CD4-positive, CD25-positive, alpha-beta regulatory T cell (primary cell): ENCODE results near the gene GMDS. TPM values are rescaled to one million over a fixed set of nuclear protein-coding genes. Genes with fewer than 3 reads are reported as not detected.

Experiments
- ATAC-seq, 2 donors: fragments of 150-1000 bp; cut with Tn5 transposase; one replicate each; pipeline ENCODE4 v1.10.0; 2021; ENCODE audit warnings: low read depth in 2 of 2, moderate number of reproducible peaks in 2 of 2, moderate library complexity in 1 of 2
- DNase-seq, 3 donors: peaks; one replicate each; pipeline versions ENCODE4 v3.0.0 to v3.0.0-alpha.2; 2012 to 2022; ENCODE audit warnings: mixed read lengths in 1 of 3
- H3K27ac ChIP-seq: one replicate; pipeline ENCODE4 v1.7.0; 2013; ENCODE audit warnings: mild to moderate bottlenecking, low read length; ENCODE audit not compliant: insufficient read depth, poor library complexity, severe bottlenecking
- H3K27me3 ChIP-seq: one replicate; pipeline ENCODE4 v1.7.0; 2013; ENCODE audit warnings: low read length; ENCODE audit not compliant: control insufficient read depth, insufficient read depth
- H3K36me3 ChIP-seq: one replicate; pipeline ENCODE4 v1.7.0; 2013; ENCODE audit warnings: mild to moderate bottlenecking, low read length, moderate library complexity; ENCODE audit not compliant: control insufficient read depth, insufficient read depth
- H3K4me1 ChIP-seq: 2 replicates; pipeline ENCODE4 v1.7.0; 2013; ENCODE audit warnings: mild to moderate bottlenecking, low read length; ENCODE audit not compliant: insufficient read depth, control insufficient read depth, poor library complexity, severe bottlenecking
- H3K4me3 ChIP-seq: one replicate; pipeline ENCODE4 v1.7.0; 2013; ENCODE audit warnings: low read depth, mild to moderate bottlenecking, low read length, moderate library complexity
- H3K9me3 ChIP-seq, 2 experiments: 1 replicate in 1 of 2; 2 replicates in 1 of 2; pipeline ENCODE4 v1.7.0; 2013; ENCODE audit warnings: low read length in 2 of 2, mild to moderate bottlenecking in 1 of 2, moderate library complexity in 1 of 2; ENCODE audit not compliant: control insufficient read depth in 2 of 2
- H3K27ac Mint-ChIP-seq, 3 donors: one replicate each; pipeline ENCODE4 v1.8.0; 2020 to 2022; ENCODE audit warnings: mild to moderate bottlenecking in 3 of 3, mixed read lengths in 3 of 3, moderate library complexity in 2 of 3
- H3K27me3 Mint-ChIP-seq: one replicate; pipeline ENCODE4 v1.8.0; 2022; ENCODE audit warnings: mild to moderate bottlenecking, mixed read lengths
- H3K36me3 Mint-ChIP-seq: one replicate; pipeline ENCODE4 v1.8.0; 2020; ENCODE audit warnings: mixed read lengths
- H3K4me1 Mint-ChIP-seq, 4 donors: one replicate each; pipeline ENCODE4 v1.8.0; 2020 to 2022; ENCODE audit warnings: mixed read lengths in 4 of 4, mild to moderate bottlenecking in 1 of 4
- H3K4me3 Mint-ChIP-seq, 4 donors: one replicate each; pipeline ENCODE4 v1.8.0; 2020 to 2022; ENCODE audit warnings: mild to moderate bottlenecking in 4 of 4, mixed read lengths in 4 of 4, moderate library complexity in 3 of 4
- H3K9me3 Mint-ChIP-seq, 7 donors: one replicate each; pipeline ENCODE4 v1.8.0; 2020 to 2022; ENCODE audit warnings: mixed read lengths in 7 of 7, mild to moderate bottlenecking in 3 of 7, moderate library complexity in 2 of 7
- polyA plus RNA-seq, 4 donors: library from polyadenylated mRNA; unstranded; fragments of 300-500 nt; fragmentation: Illumina TruSeq; gene quantifications; one replicate each; pipeline ENCODE4 v1.2.3, GENCODE V29; 2021
- total RNA-seq: library from RNA; stranded (reverse); gene quantifications from one replicate; pipeline ENCODE4 v1.2.3, GENCODE V29; 2022

Gene GMDS
- total and polyA plus RNA-seq, 5 donors from 2014 or later, result 17.5 to 23.9 (median 20.2) TPM

DNA sequence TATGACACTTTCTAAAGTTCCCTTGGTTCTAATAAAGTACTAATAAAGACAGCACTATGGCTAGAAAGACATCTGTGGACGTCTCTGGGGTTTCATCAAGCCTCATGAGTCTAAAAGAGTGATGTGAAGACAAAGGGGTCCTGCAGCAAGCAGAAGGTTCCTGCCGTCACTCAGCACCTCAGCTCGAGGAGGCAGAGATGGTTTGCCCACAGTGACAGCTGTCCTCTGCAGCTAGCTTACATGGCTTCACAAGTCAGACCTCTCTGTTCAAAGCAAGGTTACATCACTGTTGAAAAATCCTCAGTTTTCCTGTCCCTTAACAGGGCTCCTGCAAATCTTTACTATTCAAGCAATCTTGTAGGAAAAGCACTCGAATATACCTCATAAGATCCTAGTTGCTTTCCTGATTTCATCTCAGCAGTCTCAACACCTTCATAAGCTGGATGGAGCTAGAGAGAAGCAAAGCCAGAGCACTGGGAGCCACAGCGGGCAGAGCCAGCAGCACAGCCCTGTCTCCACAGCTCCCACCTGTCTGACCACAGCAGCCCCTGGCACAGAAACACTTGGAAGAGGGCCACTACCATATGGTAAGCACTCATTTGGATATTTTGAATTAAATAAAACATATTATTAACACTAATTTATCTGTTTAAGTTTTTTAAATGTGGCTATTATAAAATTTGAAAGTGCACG, 202.3 kb downstream of the GMDS start:
- peaks cover 10% of the 10 kb centered on the region for H3K4me1 ChIP-seq
- H3K27ac ChIP-seq, result no peak overlapping the region
- Mint-ChIP-seq H3K4me1 (peaks cover 9 to 23% (median 14%) of the 10 kb centered on the region in 4 donors), H3K9me3 (peaks cover 0 to 5% (median 0%) of the 10 kb centered on the region in 7 donors), H3K27me3 (no peaks in the 10 kb centered on the region), H3K4me3 (no peak overlapping the region), H3K27ac (no peak overlapping the region), H3K36me3 (peaks cover 11% of the 10 kb centered on the region)
- no peaks in the 10 kb centered on the region for H3K9me3 ChIP-seq
- H3K27me3 ChIP-seq, result no peaks in the 10 kb centered on the region
- no peak for DNase-seq
- no peak overlapping the region for H3K4me3 ChIP-seq
- no peaks in the 10 kb centered on the region for H3K36me3 ChIP-seq
- no peak for ATAC-seq

DNA sequence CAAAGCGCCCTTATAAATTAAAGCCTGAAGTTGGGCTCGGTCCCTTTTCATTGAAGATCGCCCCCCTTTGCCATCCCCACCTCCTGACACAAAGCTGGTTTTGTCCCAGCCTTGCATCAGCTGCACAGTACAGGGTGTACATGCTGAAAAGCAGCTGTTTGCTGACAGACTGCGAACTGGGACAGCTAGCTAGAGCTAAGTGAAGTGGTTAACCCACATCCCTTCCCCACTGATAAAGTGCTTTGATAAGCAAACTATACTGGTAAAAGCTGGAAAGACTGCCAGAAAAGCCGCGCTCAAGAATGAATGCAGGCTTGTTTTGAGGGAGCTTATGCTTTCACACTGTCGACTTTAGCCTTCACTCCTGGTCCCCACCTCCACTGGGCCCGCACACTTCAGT, 207.3 kb downstream of the GMDS start:
- Mint-ChIP-seq H3K4me3 (peak overlapping the region in 3 of 4 donors; percentile 36 to 71 (median 60)), H3K4me1 (peaks cover 22 to 33% (median 26%) of the 10 kb centered on the region in 4 donors), H3K27me3 (no peaks in the 10 kb centered on the region), H3K9me3 (no peaks in the 10 kb centered on the region), H3K36me3 (no peaks in the 10 kb centered on the region), H3K27ac (peak overlapping the region in 2 of 3 donors; percentile 26 to 29)
- DNase-seq, result peak in 2 of 3 donors; percentile 51 to 79
- Histone ChIP-seq H3K9me3 (no peaks in the 10 kb centered on the region), H3K4me1 (peaks cover 19% of the 10 kb centered on the region), H3K27me3 (no peaks in the 10 kb centered on the region), H3K27ac (no peak overlapping the region), H3K36me3 (no peaks in the 10 kb centered on the region), H3K4me3 (peak overlapping the region; percentile 61)
- ATAC-seq, result peak; percentile 81 to 87

DNA sequence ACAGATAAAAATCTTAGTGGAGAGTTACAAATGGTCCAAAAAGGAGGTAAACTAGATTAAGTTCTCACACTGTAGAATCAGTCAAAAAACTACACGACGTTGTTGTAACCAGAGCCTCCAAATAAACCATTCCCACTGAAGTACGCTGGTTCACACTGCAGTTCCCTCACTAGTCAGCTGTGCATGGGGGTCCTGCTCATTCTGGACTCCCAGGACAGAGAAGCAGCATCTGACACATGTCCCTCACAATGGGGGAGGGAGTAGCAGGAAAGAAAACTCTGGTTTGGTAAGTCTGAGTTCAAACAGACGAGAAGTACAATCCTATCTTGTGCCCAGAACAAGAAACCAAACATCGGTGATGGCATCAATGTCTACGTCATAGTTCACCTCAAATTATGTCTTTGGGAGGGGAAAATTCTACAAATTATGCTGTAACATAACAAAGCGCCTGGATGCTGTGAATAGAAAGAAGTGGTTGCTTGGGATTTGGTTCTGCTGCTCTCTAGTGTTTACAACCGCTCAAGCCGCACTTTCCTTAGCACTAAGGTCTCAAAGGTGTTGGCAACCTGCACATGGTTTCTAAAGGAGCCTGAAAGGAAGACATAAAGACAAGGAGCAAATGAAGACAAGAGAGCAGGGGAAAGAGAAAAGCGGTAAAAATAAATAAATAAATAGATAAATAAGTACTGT, 208.0 kb downstream of the GMDS start:
- Histone ChIP-seq H3K9me3 (no peaks in the 10 kb centered on the region), H3K4me1 (peaks cover 19% of the 10 kb centered on the region), H3K36me3 (no peaks in the 10 kb centered on the region), H3K4me3 (no peak overlapping the region), H3K27me3 (no peaks in the 10 kb centered on the region), H3K27ac (no peak overlapping the region)
- H3K4me1 Mint-ChIP-seq, result peaks cover 22 to 31% (median 26%) of the 10 kb centered on the region in 4 donors
- DNase-seq (no peak), ATAC-seq (no peak)
- H3K36me3 Mint-ChIP-seq, result no peaks in the 10 kb centered on the region
- H3K9me3 Mint-ChIP-seq, result no peaks in the 10 kb centered on the region
- peak overlapping the region in 2 of 3 donors; percentile 13 to 73 for H3K27ac Mint-ChIP-seq
- H3K4me3 Mint-ChIP-seq, result no peak overlapping the region
- H3K27me3 Mint-ChIP-seq, result no peaks in the 10 kb centered on the region

DNA sequence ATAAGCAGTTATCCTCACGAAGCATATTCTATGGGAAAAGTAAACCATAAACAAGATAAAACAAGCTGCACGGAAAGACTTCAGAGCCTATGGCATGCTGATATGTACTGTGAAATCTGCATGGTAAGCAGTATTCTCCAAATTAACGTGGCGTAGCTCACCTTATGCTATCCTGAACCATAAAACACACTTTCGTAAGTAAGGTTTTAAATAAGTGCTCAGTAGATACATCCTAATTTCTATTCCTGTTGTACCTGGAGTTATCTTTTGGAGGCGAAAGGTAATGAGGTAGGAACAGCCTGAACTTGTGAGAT, 208.7 kb downstream of the GMDS start:
- DNase-seq (no peak), ATAC-seq (no peak)
- H3K36me3 ChIP-seq, result no peaks in the 10 kb centered on the region
- Mint-ChIP-seq H3K27ac (peak overlapping the region in 1 of 3 donors; percentile 73), H3K4me1 (peaks cover 22 to 31% (median 26%) of the 10 kb centered on the region in 4 donors), H3K36me3 (no peaks in the 10 kb centered on the region), H3K27me3 (no peaks in the 10 kb centered on the region), H3K4me3 (no peak overlapping the region), H3K9me3 (no peaks in the 10 kb centered on the region)
- H3K9me3 ChIP-seq, result no peaks in the 10 kb centered on the region
- peaks cover 19% of the 10 kb centered on the region for H3K4me1 ChIP-seq
- no peaks in the 10 kb centered on the region for H3K27me3 ChIP-seq
- H3K4me3 ChIP-seq, result no peak overlapping the region
- no peak overlapping the region for H3K27ac ChIP-seq

DNA sequence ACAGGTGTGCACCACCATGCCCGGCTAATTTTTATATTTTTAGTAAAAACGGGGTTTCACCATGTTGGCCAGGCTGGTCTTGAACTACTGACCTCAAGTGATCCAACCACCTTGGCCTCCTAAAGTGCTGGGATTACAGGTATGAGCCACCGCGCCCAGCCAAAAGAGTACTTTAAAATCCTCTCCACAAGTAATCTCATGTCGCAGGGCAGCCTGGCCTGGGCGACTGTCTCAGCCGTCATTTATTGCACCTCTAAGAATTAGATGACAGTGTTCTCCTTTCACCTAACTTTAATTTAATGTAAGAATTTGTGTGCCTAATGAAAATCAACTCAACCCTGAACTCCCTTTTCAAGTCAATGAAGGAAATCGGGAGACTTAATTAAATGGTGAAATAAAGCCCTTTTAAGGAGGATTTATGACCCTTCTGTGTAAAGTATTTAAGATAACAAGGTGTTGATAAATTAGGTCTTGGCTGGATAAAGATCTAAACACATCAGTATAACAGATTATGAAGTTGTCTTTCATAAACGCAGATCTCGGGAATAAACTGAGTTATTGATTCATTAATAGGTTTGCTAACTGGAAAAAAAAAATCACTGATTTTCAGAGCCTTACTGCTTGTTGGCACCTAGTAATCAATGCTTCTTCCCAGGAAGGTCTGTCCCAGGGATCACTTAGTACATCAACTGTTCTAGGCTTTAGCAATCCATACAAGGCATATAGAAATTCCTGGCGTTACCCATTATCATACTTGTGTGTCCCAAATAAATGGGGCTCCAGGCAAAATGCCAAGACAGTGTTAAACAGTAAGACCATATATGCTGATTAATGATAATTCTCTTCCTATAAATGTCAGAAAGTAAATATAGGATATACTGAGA, 209.3 kb downstream of the GMDS start:
- Mint-ChIP-seq H3K4me3 (no peak overlapping the region), H3K9me3 (no peaks in the 10 kb centered on the region), H3K36me3 (no peaks in the 10 kb centered on the region), H3K27me3 (no peaks in the 10 kb centered on the region), H3K4me1 (peaks cover 22 to 31% (median 26%) of the 10 kb centered on the region in 4 donors), H3K27ac (no peak overlapping the region)
- Histone ChIP-seq H3K36me3 (no peaks in the 10 kb centered on the region), H3K4me3 (no peak overlapping the region), H3K27ac (no peak overlapping the region), H3K4me1 (peaks cover 19% of the 10 kb centered on the region), H3K9me3 (no peaks in the 10 kb centered on the region), H3K27me3 (no peaks in the 10 kb centered on the region)
- no peak for DNase-seq
- ATAC-seq, result no peak

DNA sequence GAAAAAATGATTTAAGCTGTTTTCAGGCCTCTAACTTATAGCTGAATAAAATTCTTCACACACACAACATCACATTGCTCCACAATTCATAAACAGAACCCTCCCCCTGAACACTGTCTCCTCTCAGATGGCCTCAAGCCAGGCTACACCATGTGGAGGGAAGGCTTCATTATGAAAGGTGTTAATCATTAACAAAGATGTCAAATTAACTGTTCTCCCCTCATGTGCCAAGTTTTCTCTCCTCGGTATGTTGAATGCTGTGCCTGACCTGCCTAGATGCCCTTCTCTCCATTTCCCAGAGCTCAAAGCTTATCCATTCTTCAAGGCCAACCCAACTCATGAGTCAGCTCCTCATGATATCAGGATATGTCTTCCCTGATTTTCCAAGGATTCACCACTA, 210.4 kb downstream of the GMDS start:
- H3K36me3 Mint-ChIP-seq, result no peaks in the 10 kb centered on the region
- Histone ChIP-seq H3K4me1 (peaks cover 19% of the 10 kb centered on the region), H3K36me3 (no peaks in the 10 kb centered on the region), H3K4me3 (no peak overlapping the region), H3K27me3 (no peaks in the 10 kb centered on the region), H3K27ac (no peak overlapping the region), H3K9me3 (no peaks in the 10 kb centered on the region)
- no peaks in the 10 kb centered on the region for H3K27me3 Mint-ChIP-seq
- no peak overlapping the region for H3K4me3 Mint-ChIP-seq
- no peaks in the 10 kb centered on the region for H3K9me3 Mint-ChIP-seq
- no peak overlapping the region for H3K27ac Mint-ChIP-seq
- DNase-seq, result no peak
- peaks cover 16 to 30% (median 23%) of the 10 kb centered on the region in 4 donors for H3K4me1 Mint-ChIP-seq
- ATAC-seq, result no peak

DNA sequence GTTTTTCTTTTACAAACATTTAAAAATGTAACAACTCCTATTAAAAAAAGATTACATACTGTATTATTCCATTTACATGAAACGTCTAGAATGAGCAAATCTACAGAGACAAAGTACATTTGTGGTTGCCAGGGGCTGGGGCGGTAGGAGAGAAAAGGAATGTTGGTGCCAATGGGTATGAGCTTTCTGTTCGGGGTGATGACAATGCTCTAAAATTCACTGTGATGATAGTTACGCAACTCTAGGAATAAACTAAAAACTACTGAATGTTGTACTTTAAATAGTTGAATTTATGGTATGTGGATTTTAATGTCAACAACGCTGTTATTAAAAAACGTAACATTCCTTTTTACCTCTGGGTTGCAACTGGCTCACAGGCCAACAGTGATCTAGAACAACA, 211.1 kb downstream of the GMDS start:
- no peaks in the 10 kb centered on the region for H3K27me3 ChIP-seq
- DNase-seq (no peak), ATAC-seq (no peak)
- Mint-ChIP-seq H3K4me1 (peaks cover 16 to 30% (median 23%) of the 10 kb centered on the region in 4 donors), H3K4me3 (no peak overlapping the region), H3K27me3 (no peaks in the 10 kb centered on the region), H3K36me3 (no peaks in the 10 kb centered on the region), H3K9me3 (no peaks in the 10 kb centered on the region), H3K27ac (no peak overlapping the region)
- no peak overlapping the region for H3K27ac ChIP-seq
- H3K4me1 ChIP-seq, result peaks cover 19% of the 10 kb centered on the region
- no peak overlapping the region for H3K4me3 ChIP-seq
- H3K36me3 ChIP-seq, result no peaks in the 10 kb centered on the region
- H3K9me3 ChIP-seq, result no peaks in the 10 kb centered on the region
